Suprapubic skin (tissue), 4 donors: Measurements from ENCODE around the gene F10. TPM values are rescaled to one million over a fixed set of nuclear protein-coding genes. Genes with fewer than 3 reads are reported as not detected.
A peak's percentile ranks its signal among the peaks of the same experiment; 100 is the strongest.

Experiments
- DNase-seq, 2 donors: peaks; one replicate each; pipeline ENCODE4 v3.0.0-alpha.2; 2019; ENCODE audit warnings: low spot score in 2 of 2
- H3K27ac ChIP-seq: fragments of 200-600 bp; sonication (generic); one replicate; pipeline ENCODE4 v1.5.1; 2019
- H3K27me3 ChIP-seq: fragments of 200-600 bp; sonication (generic); one replicate; pipeline ENCODE4 v1.5.1; 2019
- H3K36me3 ChIP-seq: fragments of 200-600 bp; sonication (generic); one replicate; pipeline ENCODE4 v1.5.1; 2019
- H3K4me1 ChIP-seq: fragments of 200-600 bp; sonication (generic); one replicate; pipeline ENCODE4 v1.5.1; 2019
- H3K4me3 ChIP-seq: fragments of 200-600 bp; sonication (generic); one replicate; pipeline ENCODE4 v1.5.1; 2019; ENCODE audit warnings: mild to moderate bottlenecking
- H3K9me3 ChIP-seq: fragments of 200-600 bp; sonication (generic); one replicate; pipeline ENCODE4 v1.5.1; 2019
- CTCF ChIP-seq, 2 donors: fragments of 200-600 bp in 1 of 2; fragments of 450-650 bp in 1 of 2; sonication (generic) in 1 of 2; IDR thresholded peaks; one replicate each; pipeline ENCODE4 v1.5.1; 2016 to 2019; ENCODE audit warnings: antibody characterized with exemption in 2 of 2, mild to moderate bottlenecking in 1 of 2, moderate library complexity in 1 of 2
- EP300 ChIP-seq: sonication (generic); formaldehyde crosslinking; IDR thresholded peaks from one replicate; pipeline ENCODE4 v1.6.1; 2017; ENCODE audit warnings: antibody characterized with exemption
- POLR2A ChIP-seq, 2 donors: fragments of 450-650 bp; IDR thresholded peaks; one replicate each; pipeline ENCODE4 v1.6.1; 2017; ENCODE audit warnings: antibody characterized with exemption in 2 of 2, mild to moderate bottlenecking in 2 of 2, moderate library complexity in 2 of 2
- POLR2AphosphoS5 ChIP-seq, 3 donors: sonication (generic); formaldehyde crosslinking; IDR thresholded peaks; one replicate each; pipeline ENCODE4 v1.6.1; 2017; ENCODE audit warnings: antibody characterized with exemption in 3 of 3
- WGBS: methylation state at CpG from one replicate; pipeline ENCODE4 v1.1.5; 2018; 5-methylcytosine and 5-hydroxymethylcytosine counted together
- total RNA-seq, 4 donors: library from RNA; depleted of rRNA; stranded (reverse); fragments of >200 nt; gene quantifications; one replicate each; pipeline ENCODE4 v1.1.0, GENCODE V29; 2016

Gene F10
- total RNA-seq, 4 donors from 2014 or later = 4.9 to 7.8 (median 6.7) TPM

- peaks cover 4% of the 10 kb centered on the region for H3K4me1 ChIP-seq
- DNase-seq = peak; percentile 52 to 59
- H3K27ac ChIP-seq = no peak overlapping the region
- no peak for TF ChIP-seq EP300
- TF ChIP-seq POLR2A (IDR thresholded peaks at IDR 0.05) = no peak
- no peak for TF ChIP-seq POLR2AphosphoS5 (IDR thresholded peaks at IDR 0.05)
- no peak for TF ChIP-seq CTCF (IDR thresholded peaks at IDR 0.05)
- peaks cover 10% of the 10 kb centered on the region for H3K27me3 ChIP-seq
- H3K36me3 ChIP-seq = no peaks in the 10 kb centered on the region
- no peaks in the 10 kb centered on the region for H3K9me3 ChIP-seq
- no peak overlapping the region for H3K4me3 ChIP-seq
- 76% methylated on average over 9 of the region's 21 CpGs for WGBS
Observed at GRCh38 chr13:113115363-113116205, 7.0 kb upstream of the F10 start.

- Histone ChIP-seq H3K27me3 (peaks cover 4% of the 10 kb centered on the region), H3K27ac (no peak overlapping the region), H3K4me1 (no peaks in the 10 kb centered on the region), H3K9me3 (no peaks in the 10 kb centered on the region), H3K4me3 (no peak overlapping the region), H3K36me3 (no peaks in the 10 kb centered on the region)
- no peak for TF ChIP-seq EP300
- TF ChIP-seq POLR2A (IDR thresholded peaks at IDR 0.05) = no peak
- TF ChIP-seq CTCF (IDR thresholded peaks at IDR 0.05) = no peak
- TF ChIP-seq POLR2AphosphoS5 (IDR thresholded peaks at IDR 0.05) = no peak
- 91% methylated on average over 10 of the region's 10 CpGs for WGBS
- DNase-seq = peak in 1 of 2 donors; percentile 22
Observed at GRCh38 chr13:113116206-113116800, 6.3 kb upstream of the F10 start.

- H3K36me3 ChIP-seq = no peaks in the 10 kb centered on the region
- peak; percentile 30 to 38 for DNase-seq
- no peak overlapping the region for H3K27ac ChIP-seq
- H3K4me1 ChIP-seq = peaks cover 1% of the 10 kb centered on the region
- no peak for TF ChIP-seq CTCF (IDR thresholded peaks at IDR 0.05)
- TF ChIP-seq POLR2AphosphoS5 (IDR thresholded peaks at IDR 0.05) = no peak
- no peak for TF ChIP-seq POLR2A (IDR thresholded peaks at IDR 0.05)
- TF ChIP-seq EP300 = no peak
- H3K9me3 ChIP-seq = no peaks in the 10 kb centered on the region
- H3K27me3 ChIP-seq = peaks cover 4% of the 10 kb centered on the region
- H3K4me3 ChIP-seq = no peak overlapping the region
- WGBS = 86% methylated on average over 10 of the region's 10 CpGs
Observed at GRCh38 chr13:113116871-113117271, 5.7 kb upstream of the F10 start.

GRCh38 chr13:113117335-113117872, 5.2 kb upstream of the F10 start:
- Histone ChIP-seq H3K9me3 (no peaks in the 10 kb centered on the region), H3K4me3 (no peak overlapping the region), H3K36me3 (no peaks in the 10 kb centered on the region), H3K27ac (no peak overlapping the region), H3K27me3 (peaks cover 4% of the 10 kb centered on the region), H3K4me1 (peaks cover 6% of the 10 kb centered on the region)
- 82% methylated on average over 20 of the region's 26 CpGs for WGBS
- TF ChIP-seq POLR2AphosphoS5 (IDR thresholded peaks at IDR 0.05) = no peak
- TF ChIP-seq CTCF (IDR thresholded peaks at IDR 0.05) = no peak
- TF ChIP-seq EP300 = no peak
- no peak for TF ChIP-seq POLR2A (IDR thresholded peaks at IDR 0.05)
- peak; percentile 38 to 59 for DNase-seq

GRCh38 chr13:113117911-113118260, 4.7 kb upstream of the F10 start:
- no peaks in the 10 kb centered on the region for H3K9me3 ChIP-seq
- peaks cover 6% of the 10 kb centered on the region for H3K4me1 ChIP-seq
- peak in 1 of 2 donors; percentile 54 for DNase-seq
- no peak for TF ChIP-seq CTCF (IDR thresholded peaks at IDR 0.05)
- TF ChIP-seq POLR2A (IDR thresholded peaks at IDR 0.05) = no peak
- TF ChIP-seq POLR2AphosphoS5 (IDR thresholded peaks at IDR 0.05) = no peak
- TF ChIP-seq EP300 = no peak
- H3K27ac ChIP-seq = no peak overlapping the region
- WGBS = 72% methylated on average over 4 of the region's 9 CpGs
- no peak overlapping the region for H3K4me3 ChIP-seq
- peaks cover 4% of the 10 kb centered on the region for H3K27me3 ChIP-seq
- no peaks in the 10 kb centered on the region for H3K36me3 ChIP-seq
